ENCODE data around the gene HSPH1. TPM values are rescaled to one million over a fixed set of nuclear protein-coding genes. Genes with fewer than 3 reads are reported as not detected.

HSPH1 gene
- total and polyA plus RNA-seq, 2 of the 8 experiments (the other 6 are each of a cell fraction or from before 2014, with no cell fraction given), result 14.2 to 145 TPM

- TF ChIP-seq CHD7 (IDR thresholded peaks at IDR 0.05; ENCODE audit: insufficient replicate concordance, low read length), result no peak
These were observed 47.6 kb upstream of the HSPH1 start (continued) for GRCh38 chr13:31209172-31209840.

Data from H1 (cell line).